ENCODE data around the gene ZNF75A. TPM values are rescaled to one million over a fixed set of nuclear protein-coding genes. Genes with fewer than 3 reads are reported as not detected.
A peak's percentile ranks its signal among the peaks of the same experiment; 100 is the strongest.

ZNF75A gene
- total RNA-seq, 1 donor from 2014 or later = 27.6 TPM

GRCh38 chr16:3356118-3356517 lies 50.8 kb downstream of the ZNF75A start:
- Mint-ChIP-seq H3K9me3 (peaks cover 40% of the 10 kb centered on the region), H3K27me3 (ENCODE audit: insufficient read depth) (peaks cover 5% of the 10 kb centered on the region), H3K4me1 (ENCODE audit: low read depth) (no peaks in the 10 kb centered on the region), H3K27ac (no peak overlapping the region), H3K4me3 (no peak overlapping the region), H3K36me3 (ENCODE audit: low read depth) (peaks cover 2% of the 10 kb centered on the region)
- intact Hi-C loops (cut with micrococcal nuclease) = no loop called here
- no peak for DNase-seq (ENCODE audit: low spot score)

GRCh38 chr16:3358871-3359270 lies 53.6 kb downstream of the ZNF75A start:
- Mint-ChIP-seq H3K4me3 (no peak overlapping the region), H3K27me3 (ENCODE audit: insufficient read depth) (peaks cover 2% of the 10 kb centered on the region), H3K9me3 (peaks cover 51% of the 10 kb centered on the region), H3K4me1 (ENCODE audit: low read depth) (no peaks in the 10 kb centered on the region), H3K36me3 (ENCODE audit: low read depth) (peaks cover 2% of the 10 kb centered on the region), H3K27ac (no peak overlapping the region)
- no peak for DNase-seq (ENCODE audit: low spot score)
- intact Hi-C loops (cut with micrococcal nuclease) = no loop called here

DNA sequence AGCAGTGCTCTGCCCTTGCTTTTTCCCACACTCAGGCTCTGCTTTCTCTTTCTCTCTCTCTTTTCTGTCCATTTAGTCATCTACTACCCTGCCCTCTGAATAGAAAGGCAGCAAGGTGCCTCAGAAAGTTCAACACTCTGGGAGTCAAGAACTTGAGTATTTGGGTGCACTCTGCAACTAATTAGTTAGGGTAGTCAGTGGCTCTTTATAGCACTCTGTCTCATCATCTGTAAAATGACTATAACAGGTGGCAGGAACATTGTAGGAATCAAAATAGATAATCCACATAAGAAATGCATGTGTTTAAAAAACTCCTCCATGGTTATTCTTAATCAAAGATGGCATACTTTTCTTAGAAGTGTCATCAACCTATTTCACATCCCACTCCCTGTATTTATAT lies 57.6 kb downstream of the ZNF75A start:
- Mint-ChIP-seq H3K4me3 (no peak overlapping the region), H3K9me3 (peaks cover 62% of the 10 kb centered on the region), H3K27me3 (ENCODE audit: insufficient read depth) (peaks cover 2% of the 10 kb centered on the region), H3K27ac (no peak overlapping the region), H3K36me3 (ENCODE audit: low read depth) (peaks cover 2% of the 10 kb centered on the region), H3K4me1 (ENCODE audit: low read depth) (no peaks in the 10 kb centered on the region)
- no peak for DNase-seq (ENCODE audit: low spot score)
- intact Hi-C loops (cut with micrococcal nuclease) = no loop called here

DNA sequence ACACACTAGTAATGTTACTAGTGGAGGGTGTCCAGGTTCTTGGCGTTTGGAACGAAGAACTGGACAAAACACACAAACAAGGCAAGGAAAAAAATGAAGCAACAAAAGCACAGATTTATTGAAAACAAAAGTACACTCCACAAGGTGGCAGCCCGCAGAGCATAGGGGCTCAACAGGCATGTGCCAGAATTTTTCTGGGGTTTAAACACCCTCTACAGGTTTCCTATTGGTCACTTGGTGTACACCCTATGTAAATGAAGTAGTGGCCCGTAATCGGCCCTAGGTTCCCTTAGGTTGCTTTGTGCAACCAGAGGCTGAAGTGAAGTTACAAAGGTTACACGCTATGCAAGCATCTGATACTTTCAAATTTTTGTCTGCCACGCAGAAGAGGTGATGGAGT lies 58.5 kb downstream of the ZNF75A start:
- peaks cover 2% of the 10 kb centered on the region for H3K36me3 Mint-ChIP-seq (ENCODE audit: low read depth)
- no peak for DNase-seq (ENCODE audit: low spot score)
- no peak overlapping the region for H3K27ac Mint-ChIP-seq
- no peaks in the 10 kb centered on the region for H3K4me1 Mint-ChIP-seq (ENCODE audit: low read depth)
- H3K9me3 Mint-ChIP-seq = peaks cover 59% of the 10 kb centered on the region
- no peak overlapping the region for H3K4me3 Mint-ChIP-seq
- intact Hi-C loops (cut with micrococcal nuclease) = loop anchor here (1.0 to 2.0 kb wide), 2 partner anchors 37 to 99 kb away; partner anchors contain the start of genes ZNF174 and ZSCAN32
- H3K27me3 Mint-ChIP-seq (ENCODE audit: insufficient read depth) = peaks cover 2% of the 10 kb centered on the region

DNA sequence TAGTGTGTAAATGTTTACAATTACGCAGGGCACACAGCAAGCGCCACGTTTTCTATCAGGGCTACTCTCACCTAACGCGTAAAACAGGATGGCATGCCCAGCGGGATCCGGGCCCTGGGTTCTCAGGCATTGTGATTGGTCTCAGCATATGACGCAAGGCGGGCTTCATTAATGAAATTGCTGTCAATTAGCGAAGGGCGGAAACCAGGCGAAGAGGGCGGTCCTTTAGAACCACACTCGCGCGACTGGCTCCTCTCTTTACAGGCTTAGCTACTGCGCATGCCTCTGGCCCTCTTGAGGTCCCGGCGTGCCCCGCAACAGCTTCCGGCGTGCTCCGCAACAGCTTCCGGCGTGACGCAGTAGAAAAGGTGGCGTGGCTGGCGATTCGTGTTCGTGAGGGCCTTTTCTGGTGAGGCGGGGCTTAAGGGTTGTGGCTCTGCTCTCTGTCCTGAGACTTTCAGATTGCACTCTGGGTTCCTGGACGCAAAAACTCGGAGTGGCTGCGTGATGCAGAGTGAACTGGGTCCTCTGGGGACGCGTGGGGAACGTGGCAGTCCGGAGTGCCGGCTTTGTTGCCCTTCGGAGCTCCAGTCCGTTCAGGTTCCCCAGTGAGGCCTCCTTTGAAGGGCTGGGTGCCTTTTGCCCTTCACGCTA lies 59.6 kb downstream of the ZNF75A start:
- H3K4me3 Mint-ChIP-seq = peak overlapping the region; percentile 68
- H3K27ac Mint-ChIP-seq = peak overlapping the region; percentile 53
- no peaks in the 10 kb centered on the region for H3K4me1 Mint-ChIP-seq (ENCODE audit: low read depth)
- intact Hi-C loops (cut with micrococcal nuclease) = loop anchor here (1.0 to 2.0 kb wide), 2 partner anchors 36 to 101 kb away; partner anchors contain the start of genes ZNF174 and ZSCAN32
- H3K27me3 Mint-ChIP-seq (ENCODE audit: insufficient read depth) = peaks cover 2% of the 10 kb centered on the region
- H3K36me3 Mint-ChIP-seq (ENCODE audit: low read depth) = peaks cover 2% of the 10 kb centered on the region
- DNase-seq (ENCODE audit: low spot score) = peak; percentile 63
- peaks cover 51% of the 10 kb centered on the region for H3K9me3 Mint-ChIP-seq

Other genes starting within 250 kb of the ZNF75A start
- gene IL32, start 239.9 kb upstream of the ZNF75A start, total RNA-seq = 993 TPM in 2 replicates
- gene ZSCAN10, start 206.2 kb upstream of the ZNF75A start, total RNA-seq = 0.07 TPM in 1 of 2 replicates, not detected in the other
- gene ZNF205, start 192.9 kb upstream of the ZNF75A start, total RNA-seq = 0.15 and 0.39 TPM in 2 replicates
- gene ZNF213, start 170.5 kb upstream of the ZNF75A start, total RNA-seq = 9.6 and 12.4 TPM in 2 replicates
- not detected in 2 replicates for gene OR1F1, start 117.3 kb upstream of the ZNF75A start, total RNA-seq
- 13.6 and 15.8 TPM in 2 replicates for gene ZNF200, start 70.3 kb upstream of the ZNF75A start, total RNA-seq
- gene MEFV, start 48.9 kb upstream of the ZNF75A start, total RNA-seq = not detected in 2 replicates
- gene ZNF263, start 22.0 kb upstream of the ZNF75A start, total RNA-seq = 25.5 and 27.8 TPM in 2 replicates
- 2.0 and 3.1 TPM in 2 replicates for gene TIGD7, start 67 bp upstream of the ZNF75A start, total RNA-seq
- not detected in 2 replicates for gene OR2C1, start 50.4 kb downstream of the ZNF75A start, total RNA-seq
- gene ZSCAN32, start 95.5 kb downstream of the ZNF75A start, total RNA-seq = 14.3 and 19.4 TPM in 2 replicates
- 9.9 and 10.6 TPM in 2 replicates for gene ZNF174, start 95.7 kb downstream of the ZNF75A start, total RNA-seq
- 2.6 TPM in 2 replicates for gene ZNF597, start 138.0 kb downstream of the ZNF75A start, total RNA-seq
- 35.4 and 38.3 TPM in 2 replicates for gene NAA60, start 138.2 kb downstream of the ZNF75A start, total RNA-seq
- not detected in 2 replicates for gene C16orf90, start 190.0 kb downstream of the ZNF75A start, total RNA-seq
- 20.0 and 21.2 TPM in 2 replicates for gene CLUAP1, start 195.5 kb downstream of the ZNF75A start, total RNA-seq

Measured in activated T-helper 1 cell treated with anti-CD3 and anti-CD28 coated beads, Interleukin-12 subunit alpha, Interleukin-12 subunit beta, Interleukin-2, Interleukin-4 antibody, amounts not matched to agents 30 ng/mL and 10 ng/mL and 1 ng/mL, durations not matched to agents 14 hours and 24 hours and 36 hours (primary cell).